ENCODE results near the gene RAI1. TPM values are rescaled to one million over a fixed set of nuclear protein-coding genes. Genes with fewer than 3 reads are reported as not detected.

Gene RAI1
- total RNA-seq, 2 experiments from 2014 or later = 17.1 to 49.4 TPM

DNA sequence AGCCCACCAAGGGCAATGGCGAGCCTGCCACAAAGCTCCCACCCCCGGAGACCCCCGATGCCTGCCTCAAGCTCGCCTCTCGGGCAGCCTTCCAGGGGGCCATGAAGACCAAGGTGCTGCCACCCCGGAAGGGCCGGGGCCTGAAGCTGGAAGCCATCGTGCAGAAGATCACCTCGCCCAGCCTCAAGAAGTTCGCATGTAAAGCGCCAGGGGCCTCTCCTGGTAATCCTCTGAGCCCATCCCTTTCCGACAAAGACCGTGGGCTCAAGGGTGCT, 115.5 kb downstream of the RAI1 start:
- Histone ChIP-seq H3K36me3 (ENCODE audit: insufficient read depth, low read length) (peaks cover 44% of the 10 kb centered on the region), H3K9me2 (ENCODE audit: insufficient read depth, low read length) (no peaks in the 10 kb centered on the region), H4K20me1 (ENCODE audit: insufficient read depth, low read length) (no peaks in the 10 kb centered on the region), H3K4me1 (ENCODE audit: insufficient read depth, low read length, poor library complexity, severe bottlenecking) (no peaks in the 10 kb centered on the region), H3K79me2 (ENCODE audit: insufficient read depth, low read depth, low read length) (no peaks in the 10 kb centered on the region), H3K9me3 (ENCODE audit: low read length) (no peaks in the 10 kb centered on the region), H2AFZ (ENCODE audit: low read length) (no peak overlapping the region), H3K27ac (ENCODE audit: low read depth, low read length, poor library complexity, severe bottlenecking) (no peak overlapping the region), H3K4me2 (ENCODE audit: low read length) (no peak overlapping the region), H3K4me3 (ENCODE audit: low read depth, low read length, poor library complexity, severe bottlenecking) (no peak overlapping the region)
- TF ChIP-seq CTCF (conservative IDR thresholded peaks at IDR 0.05; ENCODE audit: low read length) = no peak
- TF ChIP-seq EZH2phosphoT487 (IDR thresholded peaks at IDR 0.05; ENCODE audit: borderline replicate concordance, low read depth, low read length) = no peak
- intact Hi-C loops (cut with micrococcal nuclease; ENCODE audit: unreplicated experiment) = no loop called here
- ChIA-PET POLR2A (no interaction called here), CTCF (ENCODE audit: unreplicated experiment) (no interaction called here)
- no peak for DNase-seq (ENCODE audit: low spot score)
- BruUV-seq (replicated peaks) = no TSS peak

- no peaks in the 10 kb centered on the region for H4K20me1 ChIP-seq (ENCODE audit: insufficient read depth, low read length)
- TSS peak; percentile 49 for BruUV-seq (replicated peaks)
- CTCF ChIA-PET (ENCODE audit: unreplicated experiment) = no interaction called here
Measured at GRCh38 chr17:17797119-17797809, 116.0 kb downstream of the RAI1 start.

More at GRCh38 chr17:17797119-17797809, 116.0 kb downstream of the RAI1 start:
- Histone ChIP-seq H3K27ac (ENCODE audit: low read depth, low read length, poor library complexity, severe bottlenecking) (no peak overlapping the region), H3K79me2 (ENCODE audit: insufficient read depth, low read depth, low read length) (no peaks in the 10 kb centered on the region), H3K4me1 (ENCODE audit: insufficient read depth, low read length, poor library complexity, severe bottlenecking) (no peaks in the 10 kb centered on the region), H2AFZ (ENCODE audit: low read length) (no peak overlapping the region), H3K9me2 (ENCODE audit: insufficient read depth, low read length) (no peaks in the 10 kb centered on the region), H3K4me2 (ENCODE audit: low read length) (no peak overlapping the region), H3K9me3 (ENCODE audit: low read length) (no peaks in the 10 kb centered on the region), H3K4me3 (ENCODE audit: low read depth, low read length, poor library complexity, severe bottlenecking) (no peak overlapping the region), H3K36me3 (ENCODE audit: insufficient read depth, low read length) (peaks cover 44% of the 10 kb centered on the region)
- no peak for DNase-seq (ENCODE audit: low spot score)
- TF ChIP-seq CTCF (conservative IDR thresholded peaks at IDR 0.05; ENCODE audit: low read length) (no peak), EZH2phosphoT487 (IDR thresholded peaks at IDR 0.05; ENCODE audit: borderline replicate concordance, low read depth, low read length) (no peak)
- intact Hi-C loops (cut with micrococcal nuclease; ENCODE audit: unreplicated experiment) = no loop called here
- POLR2A ChIA-PET = interaction anchor here (0.6 kb wide), 1 partner anchor 235 kb away, joined by 3 read pairs; no protein-coding TSS in a partner anchor

Measured in OCI-LY7 (cell line).